Stimulated activated CD8-positive, alpha-beta memory T cell treated with anti-CD3 and anti-CD28 coated beads, Interleukin-12 subunit alpha, Interleukin-12 subunit beta, amount 100 ng/mL, for 4 hours (primary cell): ENCODE measurements around the gene DMAC2.
"Not testable (repeated sequence)": the region's sequence is repeated elsewhere in the genome, so short reads cannot be mapped to it uniquely, and the experiment has no call there.

Experiments used
- DNase-seq: peaks from one replicate; pipeline ENCODE4 v3.0.0-alpha.2; 2020; ENCODE audit warnings: low read depth

The DMAC2 gene

GRCh38 chr19:41439441-41440222, at the start of gene DMAC2:
Gene DMAC2 (minus strand): TSS chr19:41439912. CDS start chr19:41439899, 13 bp downstream.
- peak; percentile 82 for DNase-seq

DNA sequence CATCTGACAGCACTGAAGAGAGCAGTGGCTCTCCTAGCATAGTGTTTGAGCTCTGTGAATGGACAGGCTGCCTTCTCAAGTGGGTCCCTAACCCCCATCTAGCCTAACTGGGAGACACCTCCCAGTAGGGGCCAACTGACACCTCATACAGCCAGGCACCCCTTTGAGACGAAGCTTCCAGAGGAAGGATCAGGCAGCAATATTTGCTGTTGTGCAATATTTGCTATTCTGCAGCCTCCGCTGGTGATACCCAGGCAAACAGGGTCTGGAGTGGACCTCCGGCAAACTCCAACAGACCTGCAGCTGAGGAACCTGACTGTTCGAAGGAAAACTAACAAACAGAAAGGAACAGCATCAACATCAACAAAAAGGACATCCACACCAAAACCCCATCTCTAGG, 47.2 kb upstream of the DMAC2 start:
- DNase-seq, result not testable (repeated sequence)

- no peak for DNase-seq
Observed at GRCh38 chr19:41484822-41485221, 45.1 kb upstream of the DMAC2 start.

- DNase-seq, result no peak
Observed at GRCh38 chr19:41480336-41480735, 40.6 kb upstream of the DMAC2 start.

DNA sequence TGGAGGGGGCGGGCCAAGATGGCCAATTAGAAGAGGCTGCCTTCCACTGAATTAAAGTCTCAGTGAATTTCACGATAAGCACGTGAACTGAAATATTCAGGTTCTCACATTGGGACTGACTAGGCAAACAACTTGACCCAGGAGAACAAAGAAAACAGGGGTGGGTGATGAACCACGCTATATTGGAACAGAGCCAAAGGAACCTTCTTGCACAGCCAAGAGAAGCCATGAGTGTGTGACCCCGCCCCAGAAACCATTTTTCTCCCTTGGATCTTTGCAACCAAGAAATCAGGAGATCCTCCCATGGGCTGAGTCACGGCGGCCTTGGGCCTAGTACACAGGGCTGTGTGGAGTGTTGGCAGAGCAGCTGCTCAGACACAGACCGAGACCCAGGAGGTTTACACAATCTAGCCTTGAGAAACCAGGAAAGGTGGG, 40.1 kb upstream of the DMAC2 start:
- DNase-seq, result no peak

DNA sequence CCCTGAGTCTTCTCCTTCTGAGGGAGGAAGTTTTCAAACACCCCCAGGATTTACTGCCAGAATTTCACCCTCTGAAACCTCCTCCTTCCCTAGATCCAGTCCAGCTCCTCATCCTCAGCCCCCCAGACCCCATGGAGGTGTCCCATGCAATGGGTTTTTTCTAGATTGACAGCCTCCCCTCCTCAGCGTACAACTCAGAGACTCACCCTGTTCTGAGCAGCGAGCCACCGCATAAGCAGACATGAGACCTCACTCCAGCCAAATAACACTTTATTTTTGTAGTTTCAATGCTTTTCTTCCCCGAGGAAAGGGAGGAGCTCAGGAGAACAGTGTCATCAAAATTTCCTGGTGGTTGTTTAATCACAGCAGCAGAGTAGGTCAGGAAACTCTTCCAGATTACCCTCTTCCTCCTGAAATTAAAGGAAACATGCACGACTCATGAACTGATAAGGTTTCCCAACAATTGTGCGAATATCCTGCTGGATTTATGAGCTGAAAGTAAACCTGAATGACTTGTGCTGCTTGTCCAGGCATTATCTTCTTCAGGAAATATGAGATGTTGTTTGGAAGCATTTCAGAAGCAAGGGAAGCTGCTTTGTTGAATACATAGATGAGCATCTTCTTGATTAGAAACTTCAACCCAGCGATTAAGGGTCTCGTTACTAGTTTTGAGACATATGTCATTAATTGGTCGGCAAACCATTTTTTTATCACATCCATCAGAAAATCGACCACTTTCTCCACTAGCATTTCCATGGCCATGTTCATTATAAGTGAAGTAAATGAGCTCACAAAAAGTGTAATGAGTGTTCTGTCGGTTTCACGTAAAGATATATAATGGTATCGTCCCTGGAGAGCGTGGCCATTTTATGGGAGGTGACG, 39.4 kb upstream of the DMAC2 start:
- DNase-seq, result no peak

DNA sequence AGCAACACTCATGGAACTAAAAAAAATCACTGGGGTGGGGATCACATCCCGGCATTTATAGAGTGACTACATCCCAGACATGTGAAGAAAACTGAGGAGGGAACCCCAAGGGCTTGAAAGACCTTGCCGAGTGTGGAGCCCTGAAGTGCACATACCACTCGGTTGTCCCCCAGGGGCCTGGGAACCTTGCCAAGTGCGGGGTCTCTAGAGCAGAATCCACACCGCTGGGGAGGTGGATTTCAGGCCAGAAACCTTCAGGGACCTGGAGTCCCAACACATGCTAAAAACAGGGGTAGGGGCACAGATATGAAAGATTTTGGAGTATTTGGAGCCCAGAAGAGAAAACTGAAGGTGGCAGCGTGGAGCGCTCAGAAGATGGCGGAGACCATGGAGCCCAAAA, 38.5 kb upstream of the DMAC2 start:
- no peak for DNase-seq

- DNase-seq, result no peak
Observed at GRCh38 chr19:41476583-41476982, 36.9 kb upstream of the DMAC2 start.

DNA sequence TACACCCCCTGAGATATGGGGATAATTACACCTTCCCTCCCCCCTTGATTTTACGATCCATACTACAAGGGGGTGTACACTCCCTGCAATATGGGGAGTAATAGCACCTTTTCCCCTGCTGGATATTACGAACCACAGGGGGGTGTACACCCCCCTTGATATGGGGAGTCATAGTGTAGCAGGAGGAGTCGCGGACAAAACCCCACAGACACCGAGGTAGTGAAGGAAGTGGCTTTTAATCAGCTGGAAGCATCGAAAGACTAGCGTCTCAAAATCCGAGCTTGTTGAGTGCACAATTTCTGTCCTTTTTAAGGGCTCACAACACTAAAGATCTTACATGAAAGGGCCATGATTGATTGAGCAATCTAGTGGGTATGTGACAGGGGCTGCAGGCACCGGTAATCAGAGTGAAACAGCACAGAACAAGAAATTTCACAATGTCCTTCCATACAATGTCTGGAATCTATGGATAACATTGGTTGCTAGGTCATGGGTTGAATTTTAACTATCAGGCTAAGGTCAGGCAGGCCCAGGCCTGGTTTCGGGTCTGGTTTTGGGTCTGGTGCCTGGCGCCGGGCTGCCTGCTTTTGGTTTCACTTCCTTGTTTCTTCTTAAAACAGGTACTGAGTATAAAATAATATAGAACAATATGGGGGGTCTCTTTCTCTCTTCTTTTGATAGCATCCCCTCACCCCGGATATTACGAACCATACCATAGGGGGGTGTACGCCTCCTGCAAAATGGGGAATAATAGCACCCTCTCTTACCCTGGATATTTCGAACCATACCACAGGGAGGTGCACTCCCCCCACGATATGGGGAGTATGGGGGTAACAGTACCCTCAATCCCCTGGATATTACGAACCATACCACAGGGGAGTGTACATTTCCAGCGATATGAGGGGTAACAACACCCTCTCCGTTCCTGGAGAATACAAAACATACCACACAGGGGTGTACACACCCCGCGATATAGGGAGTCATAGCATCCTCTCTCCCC, 23.8 kb upstream of the DMAC2 start:
- not testable (repeated sequence) for DNase-seq

GRCh38 chr19:41462497-41462896, 22.8 kb upstream of the DMAC2 start:
- no peak for DNase-seq

- no peak for DNase-seq
Observed at GRCh38 chr19:41457241-41457640, 17.5 kb upstream of the DMAC2 start.

GRCh38 chr19:41456342-41456918, 16.7 kb upstream of the DMAC2 start:
- DNase-seq, result no peak

DNA sequence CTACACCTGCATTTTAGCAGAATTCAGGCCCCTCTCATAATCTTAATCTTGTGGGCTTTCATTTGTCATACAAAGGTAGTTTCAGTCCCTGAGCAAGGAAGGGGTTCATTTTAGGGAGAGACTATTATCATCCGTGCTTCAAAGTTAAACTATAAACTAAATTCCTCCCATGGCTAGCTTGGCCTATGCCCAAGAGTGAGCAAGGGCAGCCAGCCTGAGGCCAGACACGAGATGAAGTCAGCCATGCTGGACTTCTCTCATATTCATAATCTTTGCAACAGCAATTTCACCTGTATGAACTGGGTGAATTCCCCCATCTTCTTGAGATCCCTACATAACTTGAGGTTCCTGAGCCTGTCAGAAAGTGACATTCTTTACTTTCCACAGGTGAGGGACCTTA, 16.2 kb upstream of the DMAC2 start:
- no peak for DNase-seq

DNA sequence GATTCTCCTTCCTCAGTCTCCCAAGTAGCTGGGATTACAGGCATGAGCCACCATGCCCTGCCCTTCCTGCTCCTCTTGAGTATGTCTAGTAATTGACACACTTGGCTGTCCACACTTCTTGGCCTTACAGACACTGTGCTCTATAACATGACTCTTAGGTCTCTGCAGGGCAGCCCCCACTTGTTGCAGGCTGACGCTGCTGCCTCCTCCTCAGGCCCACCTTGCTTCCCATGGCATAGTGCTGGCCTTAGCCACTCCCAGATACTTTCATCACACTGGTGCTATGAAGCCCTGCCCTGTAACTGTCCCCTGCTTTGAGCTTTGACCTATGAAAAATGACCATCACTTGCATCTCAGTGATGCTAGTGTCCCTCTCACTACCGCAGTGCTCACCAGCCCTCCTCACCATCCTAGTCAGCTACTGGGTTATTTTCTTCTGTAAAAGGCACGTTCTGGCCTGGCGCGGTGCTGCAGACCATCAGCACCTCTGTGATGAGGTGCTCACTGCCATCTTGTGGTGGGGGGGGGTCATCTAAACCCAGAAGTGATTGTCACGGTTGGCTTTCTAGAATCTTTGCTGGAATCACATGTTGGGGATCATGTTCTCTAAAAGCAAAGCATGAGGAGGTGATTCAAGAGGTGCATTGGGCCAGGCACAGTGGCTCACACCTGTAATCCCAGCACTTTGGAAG, 13.0 kb upstream of the DMAC2 start:
- DNase-seq, result no peak

GRCh38 chr19:41449865-41450178, 10.1 kb upstream of the DMAC2 start:
- DNase-seq, result no peak

- DNase-seq, result peak; percentile 52
Observed at GRCh38 chr19:41449079-41449864, 9.6 kb upstream of the DMAC2 start.

GRCh38 chr19:41447732-41448332, 8.1 kb upstream of the DMAC2 start:
- DNase-seq, result no peak

DNA sequence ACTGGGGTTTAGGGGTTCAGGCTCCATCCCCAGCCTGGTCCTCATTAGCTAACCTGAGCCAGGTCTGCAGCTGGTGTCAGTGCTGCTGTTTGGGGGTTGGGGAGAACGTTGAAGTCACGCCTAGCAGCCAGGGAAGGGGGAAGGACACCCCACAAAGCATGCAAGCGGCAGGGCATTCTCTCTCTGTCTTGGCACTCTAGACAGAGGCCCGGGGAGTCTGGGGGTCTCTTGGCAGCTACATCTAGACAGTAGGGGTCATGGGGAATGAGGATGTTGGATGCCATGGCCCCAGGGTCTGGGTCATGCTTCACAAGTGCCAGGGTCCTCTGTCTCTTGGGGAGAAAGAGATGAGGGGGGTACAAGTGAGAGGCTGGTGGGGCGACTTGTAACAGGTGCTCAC, 5.9 kb upstream of the DMAC2 start:
- no peak for DNase-seq

DNA sequence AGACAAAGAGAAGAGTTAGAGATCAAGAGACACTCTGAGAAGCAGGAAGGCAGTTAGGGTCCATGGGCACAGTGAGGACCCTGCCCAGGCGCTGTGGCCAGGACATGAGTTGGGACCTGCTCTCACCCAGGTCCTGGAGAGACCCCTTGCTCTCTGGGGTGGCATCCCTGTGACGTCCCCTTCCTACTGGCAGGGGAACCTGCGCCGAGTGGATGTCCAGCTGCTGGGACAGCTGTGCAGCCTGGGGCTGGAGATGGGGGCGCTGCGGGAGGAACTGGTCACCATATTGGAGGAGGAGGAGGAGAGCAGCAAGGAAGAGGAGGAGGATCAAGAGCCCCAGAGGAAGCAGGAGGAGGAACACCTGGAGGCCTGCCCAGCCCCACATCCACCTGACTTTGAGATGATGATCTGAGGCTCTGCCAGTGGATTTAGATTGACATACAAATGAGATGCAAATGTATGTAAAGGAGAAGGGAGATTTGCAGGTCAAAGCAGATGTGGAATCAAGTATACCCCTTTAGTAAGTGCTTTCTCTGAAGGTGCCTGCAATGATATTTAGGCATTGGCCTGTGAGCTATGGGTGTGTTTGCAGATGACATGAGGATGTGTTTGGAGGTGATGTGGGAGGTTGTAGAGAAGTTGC, 4.2 kb upstream of the DMAC2 start:
- no peak for DNase-seq
